B cell (primary cell): ENCODE data around the gene RSU1. TPM values are rescaled to one million over a fixed set of nuclear protein-coding genes. Genes with fewer than 3 reads are reported as not detected.

Experiments used
- ATAC-seq: fragments of 200-7000 bp; cut with Tn5 transposase; one replicate; pipeline ENCODE4 v1.10.0; 2021; ENCODE audit warnings: low read depth, mild to moderate bottlenecking, moderate number of reproducible peaks, moderate library complexity
- CTCF ChIA-PET: fragments of 350-600 bp; sonication (Branson Sonifier 250); formaldehyde crosslinking; loops from one replicate; lab custom pipeline; 2021; ENCODE audit warnings: antibody characterized with exemption, inconsistent platforms; lab: Charles Lee
- POLR2A ChIA-PET: fragments of 350-600 bp; sonication (Branson Sonifier 250); formaldehyde crosslinking; loops from one replicate; lab custom pipeline; 2021; ENCODE audit warnings: antibody characterized with exemption; lab: Charles Lee
- DNase-seq: peaks from one replicate; pipeline ENCODE4 v3.0.0; 2013
- H2AFZ ChIP-seq: 2 replicates; pipeline ENCODE4 v1.6.1; 2012; ENCODE audit warnings: mild to moderate bottlenecking, low read depth, low read length; ENCODE audit not compliant: insufficient read depth, poor library complexity, severe bottlenecking
- H3K27ac ChIP-seq, 2 donors: 1 replicate in 1 of 2; 2 replicates in 1 of 2; pipeline ENCODE4 v1.5.1; 2012 to 2013; ENCODE audit warnings: low read length in 2 of 2, mild to moderate bottlenecking in 2 of 2, moderate library complexity in 1 of 2
- H3K27me3 ChIP-seq, 4 experiments: fragments of 200-600 bp in 1 of 4; sonication (generic) in 1 of 4; replicated peaks in 1 of 4; 1 replicate in 2 of 4; 2 replicates in 2 of 4; pipeline versions ENCODE4 v1.6.1 to v1.7.0; 2013 to 2016; ENCODE audit warnings: low read length in 3 of 4, mild to moderate bottlenecking in 2 of 4, mixed read lengths in 1 of 4, moderate library complexity in 1 of 4; ENCODE audit not compliant: insufficient read depth in 4 of 4, control insufficient read depth in 3 of 4; ENCODE audit errors: control extremely low read depth in 1 of 4
- H3K36me3 ChIP-seq, 2 experiments: replicated peaks in 1 of 2; 1 replicate in 1 of 2; 2 replicates in 1 of 2; pipeline versions ENCODE4 v1.6.1 to v1.7.1; 2013; ENCODE audit warnings: low read length in 1 of 2; ENCODE audit not compliant: insufficient read depth in 2 of 2, control insufficient read depth in 1 of 2; ENCODE audit errors: control extremely low read depth in 1 of 2, extremely low read depth in 1 of 2
- H3K4me1 ChIP-seq, 2 donors: fragments of 200-600 bp in 1 of 2; sonication (generic) in 1 of 2; 1 replicate in 1 of 2; 2 replicates in 1 of 2; pipeline versions ENCODE4 v1.5.1 to v1.6.1; 2013 to 2017; ENCODE audit warnings: low read length in 2 of 2; ENCODE audit not compliant: control insufficient read depth in 2 of 2, insufficient read depth in 2 of 2
- H3K4me2 ChIP-seq: replicated peaks from 2 replicates; pipeline ENCODE3; 2012; ENCODE audit warnings: mild to moderate bottlenecking, low read depth, low read length; ENCODE audit not compliant: poor library complexity, severe bottlenecking
- H3K4me3 ChIP-seq, 5 experiments: fragments of 200-600 bp in 1 of 5; sonication (generic) in 1 of 5; 1 replicate in 3 of 5; 2 replicates in 2 of 5; pipeline versions ENCODE4 v1.5.1 to v1.7.0; 2011 to 2016; ENCODE audit warnings: low read length in 4 of 5, mild to moderate bottlenecking in 4 of 5, low read depth in 2 of 5, control low read depth in 1 of 5, moderate library complexity in 1 of 5; ENCODE audit not compliant: insufficient read depth in 1 of 5; ENCODE audit errors: control extremely low read depth in 1 of 5, extremely low read depth in 1 of 5
- H3K79me2 ChIP-seq: fragments of 200-600 bp; sonication (generic); one replicate; pipeline ENCODE4 v1.6.0; 2016; ENCODE audit warnings: low read length; ENCODE audit not compliant: control insufficient read depth, insufficient read depth
- H3K9ac ChIP-seq: fragments of 200-600 bp; sonication (generic); 2 replicates; pipeline ENCODE4 v1.6.1; 2017; ENCODE audit warnings: mild to moderate bottlenecking, low read length, moderate library complexity
- H3K9me3 ChIP-seq, 3 donors: one replicate each; pipeline versions ENCODE4 v1.6.1 to v1.7.1; 2013; ENCODE audit warnings: low read length in 2 of 3; ENCODE audit not compliant: control insufficient read depth in 2 of 3, insufficient read depth in 1 of 3; ENCODE audit errors: control extremely low read depth in 1 of 3
- H4K20me1 ChIP-seq: 2 replicates; pipeline ENCODE4 v1.6.0; 2012; ENCODE audit warnings: mild to moderate bottlenecking, low read length; ENCODE audit not compliant: insufficient read depth, control insufficient read depth, poor library complexity, severe bottlenecking
- H3K27ac Mint-ChIP-seq: one replicate; pipeline ENCODE4 v1.8.0; 2021; ENCODE audit warnings: mixed read lengths
- H3K27me3 Mint-ChIP-seq: one replicate; pipeline ENCODE4 v1.8.0; 2021; ENCODE audit warnings: mixed read lengths
- H3K4me1 Mint-ChIP-seq: one replicate; pipeline ENCODE4 v1.8.0; 2021; ENCODE audit warnings: mixed read lengths
- H3K4me3 Mint-ChIP-seq: one replicate; pipeline ENCODE4 v1.8.0; 2021; ENCODE audit warnings: mixed read lengths
- H3K9me3 Mint-ChIP-seq: one replicate; pipeline ENCODE4 v1.8.0; 2022; ENCODE audit warnings: mixed read lengths; ENCODE audit not compliant: insufficient read depth
- EZH2 ChIP-seq: IDR thresholded peaks from 2 replicates; pipeline ENCODE4 v1.6.1; 2012; ENCODE audit warnings: borderline replicate concordance, low read depth, mild to moderate bottlenecking, moderate library complexity, low read length; ENCODE audit not compliant: insufficient read depth, poor library complexity, severe bottlenecking
- WGBS: methylation state at CpG from one replicate; pipeline ENCODE4 v1.1.5; 2013; ENCODE audit warnings: missing lambda C conversion rate; ENCODE audit not compliant: insufficient coverage; 5-methylcytosine and 5-hydroxymethylcytosine counted together
- intact Hi-C: fragments of 100-400 bp; cut with micrococcal nuclease; formaldehyde crosslinking; loops from one replicate; pipeline ENCODE4 v1.10.0; 2022
- polyA plus RNA-seq: library from polyadenylated mRNA; depleted of rRNA; stranded (reverse); fragments of >200 nt; gene quantifications from 2 replicates; pipeline ENCODE4 v1.2.3, GENCODE V29; 2012
- total RNA-seq, 2 donors: library from RNA; stranded (reverse); fragments of 120-200 nt in 1 of 2; gene quantifications; 1 replicate in 1 of 2; 2 replicates in 1 of 2; pipeline versions ENCODE4 v1.2.3 to v1.2.4, GENCODE V29; 2013 to 2022
- TF ChIP-seq, protein P1 (sequence below): fragments of 200-600 bp; IDR thresholded peaks from one replicate; pipeline ENCODE4 v1.8.0; 2022; ENCODE audit warnings: antibody characterized with exemption, mild to moderate bottlenecking

Gene RSU1
- total and polyA plus RNA-seq, 2 donors (not counting 1 experiment from before 2014, with no cell fraction given): 33.4 to 41.1 TPM

DNA sequence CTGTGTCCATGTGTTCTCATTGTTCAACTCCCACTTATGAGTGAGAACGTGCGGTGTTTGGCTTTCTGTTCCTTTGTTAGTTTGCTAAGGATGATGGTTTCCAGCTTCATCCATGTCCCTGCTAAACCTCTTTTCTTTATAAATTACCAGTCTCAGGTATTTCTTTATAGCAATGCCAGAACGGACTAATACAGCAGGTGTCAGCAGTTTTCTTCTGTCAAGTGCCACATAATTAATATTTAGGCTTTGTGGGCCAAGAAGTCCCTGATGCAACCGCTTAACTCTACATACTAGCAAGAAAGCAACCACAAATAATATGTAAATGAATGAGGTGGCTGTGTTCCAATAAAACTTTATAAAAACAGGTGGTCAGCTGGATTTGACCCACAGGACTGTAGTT is 269.3 kb downstream of the RSU1 start:
- TF ChIP-seq EZH2: no peak
- TF ChIP-seq, protein P1, sequence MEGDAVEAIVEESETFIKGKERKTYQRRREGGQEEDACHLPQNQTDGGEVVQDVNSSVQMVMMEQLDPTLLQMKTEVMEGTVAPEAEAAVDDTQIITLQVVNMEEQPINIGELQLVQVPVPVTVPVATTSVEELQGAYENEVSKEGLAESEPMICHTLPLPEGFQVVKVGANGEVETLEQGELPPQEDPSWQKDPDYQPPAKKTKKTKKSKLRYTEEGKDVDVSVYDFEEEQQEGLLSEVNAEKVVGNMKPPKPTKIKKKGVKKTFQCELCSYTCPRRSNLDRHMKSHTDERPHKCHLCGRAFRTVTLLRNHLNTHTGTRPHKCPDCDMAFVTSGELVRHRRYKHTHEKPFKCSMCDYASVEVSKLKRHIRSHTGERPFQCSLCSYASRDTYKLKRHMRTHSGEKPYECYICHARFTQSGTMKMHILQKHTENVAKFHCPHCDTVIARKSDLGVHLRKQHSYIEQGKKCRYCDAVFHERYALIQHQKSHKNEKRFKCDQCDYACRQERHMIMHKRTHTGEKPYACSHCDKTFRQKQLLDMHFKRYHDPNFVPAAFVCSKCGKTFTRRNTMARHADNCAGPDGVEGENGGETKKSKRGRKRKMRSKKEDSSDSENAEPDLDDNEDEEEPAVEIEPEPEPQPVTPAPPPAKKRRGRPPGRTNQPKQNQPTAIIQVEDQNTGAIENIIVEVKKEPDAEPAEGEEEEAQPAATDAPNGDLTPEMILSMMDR: no peak
- H3K36me3 ChIP-seq: no peaks in the 10 kb centered on the region
- no peak overlapping the region for H3K4me3 ChIP-seq
- ChIA-PET CTCF (no interaction called here), POLR2A (no interaction called here)
- no peaks in the 10 kb centered on the region for H3K79me2 ChIP-seq
- no peak overlapping the region for H2AFZ ChIP-seq
- DNase-seq (no peak), ATAC-seq (no peak)
- H3K4me1 ChIP-seq: no peaks in the 10 kb centered on the region
- H3K4me3 Mint-ChIP-seq: no peak overlapping the region
- H3K9me3 ChIP-seq: no peaks in the 10 kb centered on the region
- no peak overlapping the region for H3K4me2 ChIP-seq
- H3K9me3 Mint-ChIP-seq: no peaks in the 10 kb centered on the region
- no peak overlapping the region for H3K27ac Mint-ChIP-seq
- no peak overlapping the region for H3K27ac ChIP-seq
- H3K9ac ChIP-seq: no peak overlapping the region
- no peaks in the 10 kb centered on the region for H3K4me1 Mint-ChIP-seq
- H3K27me3 ChIP-seq: peaks cover 0 to 5% (median 0%) of the 10 kb centered on the region in 4 experiments
- intact Hi-C loops: no loop called here
- peaks cover 11% of the 10 kb centered on the region for H3K27me3 Mint-ChIP-seq
- no CpG with 5 or more reads among the region's 4 CpGs for WGBS
- H4K20me1 ChIP-seq: no peaks in the 10 kb centered on the region

DNA sequence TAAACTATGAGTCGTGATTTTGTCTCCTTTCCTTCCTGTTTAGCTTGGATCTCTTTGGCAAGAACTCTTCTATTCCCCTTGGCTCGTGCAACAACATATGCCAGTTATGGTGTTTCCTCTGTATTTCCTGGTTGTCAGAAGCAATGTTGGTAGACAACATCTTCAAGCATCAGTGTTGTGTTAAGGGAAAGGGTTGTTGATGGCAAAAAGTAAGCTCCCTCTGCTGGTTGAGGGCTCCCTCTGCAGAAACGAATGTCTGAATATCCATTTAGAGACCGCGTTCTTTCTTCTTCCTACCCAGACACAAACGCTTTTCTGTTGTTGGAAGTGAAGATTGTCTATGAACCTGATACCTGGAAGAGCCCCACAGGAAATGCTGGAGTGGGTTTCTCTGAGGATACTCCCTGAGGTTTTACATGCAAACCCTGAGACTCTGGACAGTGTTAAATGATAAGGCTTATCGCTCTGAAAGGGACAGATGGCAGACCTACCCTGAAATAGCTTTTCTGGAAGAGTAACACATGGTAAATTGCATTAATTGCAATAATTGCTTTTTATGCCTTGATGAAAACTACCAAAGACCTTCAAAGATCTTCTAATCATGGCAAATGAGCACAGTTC is 272.0 kb downstream of the RSU1 start:
- Histone ChIP-seq H3K79me2 (no peaks in the 10 kb centered on the region), H2AFZ (no peak overlapping the region), H3K4me1 (no peaks in the 10 kb centered on the region), H3K36me3 (no peaks in the 10 kb centered on the region), H3K27me3 (peaks cover 0 to 5% (median 0%) of the 10 kb centered on the region in 4 experiments), H3K4me2 (no peak overlapping the region), H3K27ac (no peak overlapping the region), H3K9me3 (no peaks in the 10 kb centered on the region), H3K9ac (no peak overlapping the region), H4K20me1 (no peaks in the 10 kb centered on the region), H3K4me3 (no peak overlapping the region)
- H3K9me3 Mint-ChIP-seq: no peaks in the 10 kb centered on the region
- no CpG with 5 or more reads among the region's 7 CpGs for WGBS
- intact Hi-C loops: no loop called here
- ATAC-seq (no peak), DNase-seq (peak; percentile 8)
- H3K27ac Mint-ChIP-seq: no peak overlapping the region
- POLR2A ChIA-PET: no interaction called here
- H3K4me1 Mint-ChIP-seq: no peaks in the 10 kb centered on the region
- H3K4me3 Mint-ChIP-seq: no peak overlapping the region
- CTCF ChIA-PET: interaction anchor here (1.2 to 1.3 kb wide), 2 partner anchors 8 to 21 kb away, joined by 3 to 4 read pairs; no protein-coding TSS in a partner anchor
- TF ChIP-seq EZH2: no peak
- TF ChIP-seq, protein P1: peak; percentile 33
- H3K27me3 Mint-ChIP-seq: peaks cover 13% of the 10 kb centered on the region
